ENCODE data around the gene PTPRO. TPM values are rescaled to one million over a fixed set of nuclear protein-coding genes. Genes with fewer than 3 reads are reported as not detected.

PTPRO gene
- total RNA-seq, 1 experiment from 2014 or later, result 0.52 TPM

DNA sequence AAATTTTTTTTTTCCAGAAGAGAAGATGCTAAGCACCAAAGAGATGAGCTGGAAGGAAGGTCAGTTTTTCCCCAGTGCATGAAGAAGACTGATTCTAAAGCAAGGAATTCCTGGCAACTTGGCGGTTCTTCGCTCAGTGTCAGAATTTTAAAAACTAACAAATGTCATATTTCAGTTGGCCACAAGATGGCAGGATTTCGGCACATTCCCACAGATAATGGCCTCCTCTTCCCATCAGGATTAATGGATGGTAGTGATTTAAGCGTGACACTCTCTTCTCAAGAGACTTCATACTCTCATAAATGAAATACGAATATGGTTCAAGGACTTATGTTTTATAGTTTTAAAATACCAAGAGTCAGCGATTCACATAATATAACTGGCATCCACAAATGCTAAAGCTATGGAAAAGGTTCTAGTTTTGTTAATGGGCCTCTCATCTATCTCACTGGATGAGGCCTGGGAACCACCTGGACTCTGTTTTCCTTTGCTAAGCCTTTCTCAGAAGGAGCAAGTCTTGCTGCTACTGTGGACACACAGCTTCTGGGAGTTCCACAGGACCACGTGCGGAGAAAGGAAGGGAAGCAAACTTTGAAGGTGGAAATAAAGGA lies 46.1 kb upstream of the PTPRO start:
- Histone ChIP-seq H3K79me2 (ENCODE audit: insufficient read depth, low read length) (no peaks in the 10 kb centered on the region), H3K14ac (ENCODE audit: insufficient read depth, low read length) (no peak overlapping the region), H3K27me3 (ENCODE audit: insufficient read depth, low read length) (no peaks in the 10 kb centered on the region), H3T11ph (ENCODE audit: low read length) (no peak overlapping the region), H2BK20ac (ENCODE audit: low read depth, low read length, poor library complexity, severe bottlenecking) (no peak overlapping the region), H3K23me2 (ENCODE audit: insufficient read length, low read depth, low read length, poor library complexity, severe bottlenecking) (no peaks in the 10 kb centered on the region), H2BK12ac (ENCODE audit: insufficient read length, low read depth, low read length) (no peak overlapping the region), H3K4me2 (ENCODE audit: insufficient read depth, insufficient read length, low read length) (no peak overlapping the region), H3K9ac (ENCODE audit: extremely low read depth, insufficient read length, low read length) (no peak overlapping the region), H2AK5ac (ENCODE audit: insufficient read length, low read length) (no peak overlapping the region), H3K4me1 (ENCODE audit: insufficient read depth, low read length) (no peaks in the 10 kb centered on the region), H3K23ac (ENCODE audit: insufficient read length, low read depth, low read length) (no peak overlapping the region), H3K9me3 (ENCODE audit: control insufficient read depth, low read depth, low read length) (no peaks in the 10 kb centered on the region), H4K5ac (ENCODE audit: insufficient read length, low read depth, low read length) (no peak overlapping the region), H3K79me1 (ENCODE audit: insufficient read depth, low read depth, low read length, poor library complexity, severe bottlenecking) (no peaks in the 10 kb centered on the region), H2BK15ac (ENCODE audit: low read depth, low read length) (no peak overlapping the region), H4K8ac (replicated peaks; ENCODE audit: insufficient read length, low read depth, low read length) (no peak overlapping the region), H4K20me1 (ENCODE audit: control insufficient read depth, insufficient read depth, insufficient read length) (no peaks in the 10 kb centered on the region), H4K91ac (ENCODE audit: insufficient read length, low read depth, low read length) (no peak overlapping the region), H2BK120ac (ENCODE audit: low read depth, low read length, poor library complexity, severe bottlenecking) (no peak overlapping the region), H3K18ac (ENCODE audit: insufficient read length, low read depth, low read length) (no peak overlapping the region), H2AFZ (ENCODE audit: low read length) (peak overlapping the region; percentile 91), H2BK5ac (ENCODE audit: insufficient read length, low read length) (no peak overlapping the region), H3K27ac (ENCODE audit: insufficient read length, low read depth, low read length) (no peak overlapping the region), H3K56ac (ENCODE audit: insufficient read length, low read depth, low read length) (no peak overlapping the region), H3K4ac (ENCODE audit: low read depth, low read length) (no peak overlapping the region)
- Mint-ChIP-seq H3K36me3 (ENCODE audit: insufficient read depth in 1 of 3, low read depth in 3 of 3) (no peaks in the 10 kb centered on the region), H3K4me3 (no peak overlapping the region), H3K4me1 (peaks cover 0 to 2% of the 10 kb centered on the region in 2 experiments; a peak in 1 of 4 replicates), H3K9me3 (no peaks in the 10 kb centered on the region), H3K27me3 (ENCODE audit: low read depth) (no peaks in the 10 kb centered on the region; the same call in 1 of the 2 replicates), H3K27ac (no peak overlapping the region; a peak in 1 of 7 replicates)
- TF ChIP-seq, protein P1, sequence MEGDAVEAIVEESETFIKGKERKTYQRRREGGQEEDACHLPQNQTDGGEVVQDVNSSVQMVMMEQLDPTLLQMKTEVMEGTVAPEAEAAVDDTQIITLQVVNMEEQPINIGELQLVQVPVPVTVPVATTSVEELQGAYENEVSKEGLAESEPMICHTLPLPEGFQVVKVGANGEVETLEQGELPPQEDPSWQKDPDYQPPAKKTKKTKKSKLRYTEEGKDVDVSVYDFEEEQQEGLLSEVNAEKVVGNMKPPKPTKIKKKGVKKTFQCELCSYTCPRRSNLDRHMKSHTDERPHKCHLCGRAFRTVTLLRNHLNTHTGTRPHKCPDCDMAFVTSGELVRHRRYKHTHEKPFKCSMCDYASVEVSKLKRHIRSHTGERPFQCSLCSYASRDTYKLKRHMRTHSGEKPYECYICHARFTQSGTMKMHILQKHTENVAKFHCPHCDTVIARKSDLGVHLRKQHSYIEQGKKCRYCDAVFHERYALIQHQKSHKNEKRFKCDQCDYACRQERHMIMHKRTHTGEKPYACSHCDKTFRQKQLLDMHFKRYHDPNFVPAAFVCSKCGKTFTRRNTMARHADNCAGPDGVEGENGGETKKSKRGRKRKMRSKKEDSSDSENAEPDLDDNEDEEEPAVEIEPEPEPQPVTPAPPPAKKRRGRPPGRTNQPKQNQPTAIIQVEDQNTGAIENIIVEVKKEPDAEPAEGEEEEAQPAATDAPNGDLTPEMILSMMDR (conservative IDR thresholded peaks at IDR 0.05), result peak; percentile 80
- no peak for DNase-seq
- WGBS (ENCODE audit: extremely low coverage, insufficient read length, low lambda C conversion rate), result no CpG with 5 or more reads among the region's 8 CpGs

Measured in H9 (cell line).